SK-N-MC (cell line): ENCODE data around the gene TSPEAR.
A peak's percentile ranks its signal among the peaks of the same experiment; 100 is the strongest.

ENCODE experiments used
- DNase-seq: peaks from one replicate; pipeline ENCODE4 v3.0.0-alpha.2; 2011; ENCODE audit warnings: low read depth, low spot score
- H3K27ac ChIP-seq: fragments of 200-600 bp; sonication (generic); 2 replicates; pipeline ENCODE4 v1.5.1; 2016; ENCODE audit warnings: mixed run types
- H3K36me3 ChIP-seq: fragments of 200-600 bp; sonication (generic); 2 replicates; pipeline ENCODE4 v1.6.1; 2017; ENCODE audit warnings: antibody characterized with exemption, low read length, mixed read lengths; ENCODE audit not compliant: insufficient read depth
- H3K4me3 ChIP-seq: fragments of 200-600 bp; sonication (generic); 2 replicates; pipeline ENCODE4 v1.5.1; 2016
- H3K9ac ChIP-seq: fragments of 200-600 bp; sonication (generic); 2 replicates; pipeline ENCODE4 v1.8.0; 2017; ENCODE audit warnings: mixed run types, mixed read lengths; ENCODE audit not compliant: insufficient read length
- H3K9me3 ChIP-seq: fragments of 200-600 bp; sonication (generic); 2 replicates; pipeline ENCODE4 v1.6.1; 2017; ENCODE audit warnings: low read depth, mild to moderate bottlenecking, antibody characterized with exemption, low read length, moderate library complexity, mixed read lengths
- EZH2 ChIP-seq: fragments of 200-600 bp; sonication (generic); IDR thresholded peaks from one replicate; pipeline ENCODE4 v1.6.1; 2017; ENCODE audit warnings: antibody characterized with exemption
- FOXP2 ChIP-seq: optimal IDR thresholded peaks from 2 replicates; pipeline ENCODE3; 2011; ENCODE audit warnings: mild to moderate bottlenecking, moderate library complexity; ENCODE audit not compliant: insufficient read depth; ENCODE audit errors: extremely low read length, control extremely low read depth
- POLR2AphosphoS5 ChIP-seq: IDR thresholded peaks from 2 replicates; pipeline ENCODE4 v1.6.1; 2012; ENCODE audit warnings: mild to moderate bottlenecking, low read depth, low read length, borderline replicate concordance

TSPEAR gene

DNA sequence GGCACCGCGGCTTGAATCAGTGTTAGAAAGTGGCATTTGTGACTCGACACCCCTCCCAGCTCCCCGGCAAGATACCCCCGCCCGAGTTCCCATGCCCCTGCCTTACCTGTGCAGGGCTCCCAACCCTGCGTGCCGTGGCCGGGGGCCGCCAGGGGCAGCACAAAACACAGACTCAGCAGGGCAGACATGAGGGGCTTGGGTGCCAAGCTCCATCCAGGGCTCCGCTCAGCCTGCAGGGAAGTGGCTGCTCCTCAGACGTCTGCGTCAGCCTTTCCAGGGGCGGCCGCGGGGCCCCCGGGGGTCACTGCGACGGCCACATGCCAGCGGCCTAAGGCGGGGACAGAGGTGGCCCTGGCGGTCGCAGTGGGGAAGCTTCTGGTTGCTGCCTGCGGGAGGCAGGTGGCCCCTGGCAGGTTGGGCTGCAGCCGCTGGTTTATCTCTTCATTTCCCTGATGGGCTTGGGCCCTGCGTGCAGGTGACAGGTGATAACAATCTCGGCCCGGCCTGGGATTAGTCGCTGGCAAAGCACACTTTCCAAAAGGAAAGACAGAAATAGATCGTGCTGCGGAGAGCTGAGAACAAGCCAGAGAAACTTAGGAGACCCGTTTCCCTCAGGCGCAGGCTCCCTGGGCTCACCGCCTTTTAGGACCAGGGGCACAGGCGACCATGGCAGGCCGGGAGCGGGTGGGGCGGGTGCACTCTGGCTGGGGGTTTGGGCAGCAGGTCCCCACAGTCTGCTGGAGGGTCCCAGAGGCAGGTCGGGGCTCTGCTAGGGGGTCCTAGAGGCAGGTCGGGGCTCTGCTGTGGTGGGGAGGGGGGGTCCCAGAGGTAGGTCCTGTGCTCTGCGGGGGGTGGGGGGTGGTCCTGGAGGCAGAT lies at the start of gene TSPEAR:
TSPEAR (minus strand) TSS at position 246 of the 876 bp plus-strand sequence; CDS start at position 188, 58 bp downstream.
- no peak within 1 kb of the TSS for H3K9ac ChIP-seq
- no peak for DNase-seq
- H3K9me3 ChIP-seq: no peaks in the 10 kb centered on the region
- H3K4me3 ChIP-seq: no peak within 1 kb of the TSS
- TF ChIP-seq EZH2: no peak
- TF ChIP-seq FOXP2: no peak
- no peak for TF ChIP-seq POLR2AphosphoS5
- peaks cover 17% of the 10 kb centered on the region for H3K36me3 ChIP-seq
- peak within 1 kb of the TSS; percentile 50; the same call in 1 of the 2 replicates for H3K27ac ChIP-seq

DNA sequence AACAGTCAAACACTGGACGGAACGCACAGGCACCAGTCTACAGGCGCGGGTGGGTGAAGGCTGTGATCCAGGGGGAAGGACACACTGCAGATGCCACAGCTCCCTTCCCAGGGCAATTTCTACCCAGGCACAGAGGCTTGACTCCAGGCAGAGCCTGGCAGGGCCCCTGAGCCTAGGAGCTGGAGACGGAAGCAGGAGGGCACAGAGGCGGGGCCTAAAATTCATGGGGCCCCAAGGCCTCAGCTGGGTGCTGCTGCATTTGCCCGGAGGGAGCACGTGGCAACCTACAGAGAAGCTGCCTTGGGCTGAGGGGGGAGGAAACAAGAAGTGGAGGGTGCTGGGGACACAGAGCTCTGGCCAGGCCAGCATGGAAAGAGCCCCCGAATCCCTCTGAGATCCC lies 49.0 kb upstream of the TSPEAR start:
- H3K27ac ChIP-seq: peak overlapping the region; percentile 89
- DNase-seq: no peak
- H3K9me3 ChIP-seq: no peaks in the 10 kb centered on the region
- H3K4me3 ChIP-seq: peak overlapping the region; percentile 51
- peak overlapping the region; percentile 54 for H3K9ac ChIP-seq
- TF ChIP-seq EZH2: no peak
- TF ChIP-seq POLR2AphosphoS5: peak; percentile 40; the same call in 1 of the 2 replicates
- no peak for TF ChIP-seq FOXP2
- H3K36me3 ChIP-seq: no peaks in the 10 kb centered on the region

DNA sequence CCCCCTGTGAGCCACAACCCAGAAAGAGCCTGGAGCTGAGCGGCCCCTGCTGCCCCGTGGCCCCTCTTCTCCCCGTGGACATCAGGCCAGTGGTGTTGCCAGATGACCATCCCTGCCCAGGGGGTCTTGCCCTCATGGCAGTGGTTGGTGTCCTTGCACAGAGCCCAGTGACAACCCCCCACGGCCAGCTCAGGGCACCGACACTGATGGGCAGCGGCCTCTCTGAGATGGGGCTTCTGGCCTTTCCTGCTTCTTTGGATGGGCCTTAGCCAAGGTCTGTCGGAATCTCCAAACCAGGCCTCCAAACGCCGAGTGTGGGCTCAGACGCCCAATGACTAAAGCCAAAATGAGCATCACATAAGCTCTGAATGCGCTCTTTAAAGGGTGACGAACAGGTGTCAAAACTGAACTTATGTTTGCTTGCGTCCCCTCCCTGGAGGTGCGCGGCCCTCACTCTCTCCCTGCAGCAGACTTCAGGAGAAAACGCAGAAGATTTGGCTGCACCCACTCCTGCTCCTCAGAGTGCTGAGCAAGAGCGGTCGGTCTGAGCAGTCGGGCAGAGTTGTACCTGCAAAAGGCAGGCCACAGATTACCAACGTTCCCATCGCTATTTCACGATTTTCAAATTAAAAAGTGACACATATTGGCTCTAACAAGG lies 48.4 kb upstream of the TSPEAR start:
- peak overlapping the region; percentile 54 for H3K9ac ChIP-seq
- H3K36me3 ChIP-seq: no peaks in the 10 kb centered on the region
- H3K27ac ChIP-seq: peak overlapping the region; percentile 89
- DNase-seq: no peak
- H3K4me3 ChIP-seq: peak overlapping the region; percentile 51
- no peaks in the 10 kb centered on the region for H3K9me3 ChIP-seq
- TF ChIP-seq POLR2AphosphoS5: no peak
- no peak for TF ChIP-seq FOXP2
- TF ChIP-seq EZH2: no peak

DNA sequence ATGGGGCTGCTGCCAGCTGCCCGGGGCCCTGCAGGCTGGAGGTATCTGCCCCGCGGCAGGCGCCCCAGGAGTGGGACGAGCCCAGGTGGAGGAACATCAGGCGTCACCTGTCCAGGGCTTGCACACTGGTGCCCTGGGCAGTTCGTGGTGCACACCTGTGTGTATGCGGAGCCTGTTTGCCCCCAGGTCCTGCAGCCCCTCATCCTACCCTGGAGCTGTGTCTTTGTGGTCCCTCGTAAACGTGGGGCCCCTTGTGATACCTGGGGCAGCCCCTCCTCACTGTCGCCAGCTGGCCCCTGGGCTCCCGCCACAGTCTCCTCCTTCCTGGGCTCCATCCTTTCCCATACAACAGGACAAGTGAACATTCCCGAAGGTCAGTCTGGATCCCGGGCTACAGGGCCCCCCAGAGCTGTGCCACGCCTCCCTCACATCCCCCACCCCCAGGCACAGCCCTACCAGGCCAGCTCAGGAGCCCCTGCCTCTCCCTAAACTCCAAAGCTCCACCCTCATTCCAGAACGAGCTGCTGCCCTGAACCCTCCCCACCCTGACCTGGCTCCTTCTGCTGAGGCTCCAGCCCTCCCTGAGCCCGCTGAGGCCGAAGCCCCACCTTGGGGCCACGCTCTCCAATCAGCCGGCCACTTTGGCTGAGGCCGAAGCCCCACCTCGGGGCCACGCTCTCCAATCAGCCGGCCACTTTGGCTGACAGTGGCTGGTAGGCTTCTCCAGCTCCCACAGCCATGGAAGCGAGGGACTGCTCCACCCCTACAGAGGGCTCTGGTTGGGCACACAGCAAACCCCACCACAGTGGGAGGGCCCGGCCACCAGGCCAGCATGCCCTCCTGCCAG lies 47.6 kb upstream of the TSPEAR start:
- no peak for TF ChIP-seq POLR2AphosphoS5
- TF ChIP-seq EZH2: no peak
- no peak for TF ChIP-seq FOXP2

DNA sequence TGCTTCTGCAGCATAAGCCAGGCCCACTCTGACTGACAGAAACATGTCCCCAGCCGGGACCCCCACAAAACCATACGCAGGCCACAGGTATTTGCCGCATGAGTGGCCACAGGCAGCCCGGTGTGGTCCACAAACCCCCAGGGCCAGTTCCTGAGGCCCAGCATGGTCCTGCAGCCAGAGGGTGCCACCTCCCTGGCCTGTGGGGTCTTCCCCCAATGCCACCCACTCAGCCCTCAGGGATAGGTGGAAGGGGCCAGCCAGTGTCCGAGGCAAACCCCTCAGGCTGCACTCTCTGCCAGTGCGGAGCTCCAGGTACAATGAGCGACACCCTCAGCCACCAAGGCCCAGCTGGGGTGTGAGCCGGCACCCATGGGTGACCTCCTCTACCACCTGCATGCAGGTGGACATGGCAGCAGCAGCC lies 46.8 kb upstream of the TSPEAR start:
- Histone ChIP-seq H3K4me3 (no peak overlapping the region), H3K9ac (no peak overlapping the region), H3K9me3 (no peaks in the 10 kb centered on the region), H3K36me3 (no peaks in the 10 kb centered on the region), H3K27ac (no peak overlapping the region)
- no peak for DNase-seq
- TF ChIP-seq POLR2AphosphoS5: no peak
- TF ChIP-seq FOXP2: no peak
- TF ChIP-seq EZH2: no peak

More for the DNA sequence above, 47.6 kb upstream of the TSPEAR start:
- H3K36me3 ChIP-seq: no peaks in the 10 kb centered on the region
- no peak overlapping the region for H3K4me3 ChIP-seq
- H3K27ac ChIP-seq: 0 out of 2 replicates have a peak overlapping the region, but pooled peaks have one; percentile 89
- no peak for DNase-seq
- H3K9me3 ChIP-seq: no peaks in the 10 kb centered on the region
- H3K9ac ChIP-seq: no peak overlapping the region

DNA sequence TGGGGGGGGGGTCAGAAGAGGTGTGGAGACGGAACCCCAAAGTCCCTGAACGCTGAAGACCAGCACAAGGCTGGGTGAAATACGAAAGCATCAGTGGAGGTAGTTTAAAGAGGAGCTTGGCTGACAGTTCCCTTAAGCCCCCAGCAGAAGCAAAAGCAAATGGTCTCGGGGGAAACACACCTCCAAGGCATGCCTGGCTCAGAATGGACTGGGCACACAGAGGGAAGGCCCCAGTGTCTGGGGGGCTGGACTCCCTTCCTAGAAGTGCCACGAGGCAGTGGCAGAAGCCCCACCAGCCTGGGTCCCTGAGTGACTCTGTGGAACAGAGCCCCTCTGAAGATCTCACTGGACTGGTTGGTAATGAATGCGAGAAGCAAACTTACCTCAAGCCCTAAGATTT lies 46.4 kb upstream of the TSPEAR start:
- no peak overlapping the region for H3K4me3 ChIP-seq
- H3K9me3 ChIP-seq: no peaks in the 10 kb centered on the region
- no peak overlapping the region for H3K27ac ChIP-seq
- no peak overlapping the region for H3K9ac ChIP-seq
- no peak for TF ChIP-seq EZH2
- TF ChIP-seq POLR2AphosphoS5: no peak
- TF ChIP-seq FOXP2: no peak
- DNase-seq: no peak
- no peaks in the 10 kb centered on the region for H3K36me3 ChIP-seq

DNA sequence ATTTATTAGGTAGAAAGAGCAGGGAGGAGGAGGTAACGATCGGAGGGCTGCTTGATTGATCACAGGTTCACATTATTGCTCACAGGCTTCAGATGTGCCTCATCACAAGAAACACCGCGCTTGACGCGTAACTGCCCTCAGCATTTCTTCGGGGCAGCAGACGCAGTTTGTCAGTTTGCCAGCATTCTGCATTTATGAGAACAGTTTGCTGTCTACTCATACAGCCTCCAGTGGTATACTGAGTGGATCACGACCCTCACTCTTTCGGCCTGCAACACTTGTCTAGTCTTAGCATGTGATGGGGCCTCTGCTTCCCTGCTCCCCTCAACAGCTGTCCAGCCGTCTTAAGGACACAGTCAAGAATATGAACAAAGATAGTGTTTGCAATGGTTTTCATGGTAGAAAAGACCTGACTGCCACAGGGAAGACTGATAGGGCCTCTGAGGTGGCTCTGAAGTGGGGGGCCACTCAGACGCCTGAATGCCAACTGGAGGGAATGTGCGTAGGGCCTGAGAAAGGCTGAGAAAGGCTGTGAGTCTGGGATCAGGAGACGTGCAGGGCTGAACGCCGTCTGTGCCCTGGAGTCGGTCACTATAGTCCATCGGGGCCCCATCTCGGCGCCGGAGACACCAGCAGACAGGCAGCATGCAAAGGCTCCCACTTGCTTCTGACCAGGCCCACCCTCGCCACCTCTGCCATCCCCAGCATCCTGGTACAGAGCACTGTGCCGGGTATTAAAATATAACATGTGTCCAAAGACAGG lies 45.2 kb upstream of the TSPEAR start:
- Histone ChIP-seq H3K9ac (no peak overlapping the region), H3K4me3 (no peak overlapping the region), H3K36me3 (no peaks in the 10 kb centered on the region), H3K27ac (peak overlapping the region; percentile 95), H3K9me3 (no peaks in the 10 kb centered on the region)
- DNase-seq: no peak
- TF ChIP-seq EZH2 (no peak), FOXP2 (no peak), POLR2AphosphoS5 (no peak)
